Kidney epithelial cell (primary cell): ENCODE measurements around the gene TBCB. TPM values are rescaled to one million over a fixed set of nuclear protein-coding genes. Genes with fewer than 3 reads are reported as not detected.

Source experiments
- DNase-seq: peaks from one replicate; pipeline ENCODE4 v3.0.0-alpha.2; 2010; ENCODE audit warnings: low read depth
- H3K27me3 ChIP-seq: 2 replicates; pipeline ENCODE4 v1.6.0; 2011; ENCODE audit warnings: low read length; ENCODE audit not compliant: control insufficient read depth, insufficient read depth
- H3K36me3 ChIP-seq: 2 replicates; pipeline ENCODE4 v1.5.1; 2011; ENCODE audit warnings: low read length; ENCODE audit not compliant: control insufficient read depth, insufficient read depth
- H3K4me3 ChIP-seq: 2 replicates; pipeline ENCODE4 v1.5.1; 2011; ENCODE audit warnings: low read depth, mild to moderate bottlenecking, control low read depth, low read length
- CTCF ChIP-seq: IDR thresholded peaks from 2 replicates; pipeline ENCODE4 v1.5.1; 2011; ENCODE audit warnings: mild to moderate bottlenecking, moderate library complexity, low read length, control low read depth, inconsistent platforms; ENCODE audit not compliant: insufficient read depth, poor library complexity, severe bottlenecking
- total RNA-seq: library from RNA; depleted of rRNA; stranded (reverse); fragments of >200 nt; gene quantifications from 2 replicates; pipeline ENCODE4 v1.2.3, GENCODE V29; 2015

TBCB gene
- total RNA-seq, 1 donor from 2014 or later: 337 TPM

GRCh38 chr19:36086326-36086725 lies 28.9 kb upstream of the TBCB start:
- Histone ChIP-seq H3K27me3 (no peaks in the 10 kb centered on the region), H3K4me3 (no peak overlapping the region), H3K36me3 (no peaks in the 10 kb centered on the region)
- TF ChIP-seq CTCF: no peak
- DNase-seq: no peak

- no peak overlapping the region for H3K4me3 ChIP-seq
- no peaks in the 10 kb centered on the region for H3K36me3 ChIP-seq
- TF ChIP-seq CTCF: no peak
- H3K27me3 ChIP-seq: no peaks in the 10 kb centered on the region
- no peak for DNase-seq
These were observed 25.4 kb upstream of the TBCB start for GRCh38 chr19:36089847-36090246.

- DNase-seq: no peak
- Histone ChIP-seq H3K36me3 (no peaks in the 10 kb centered on the region), H3K4me3 (no peak overlapping the region), H3K27me3 (no peaks in the 10 kb centered on the region)
- TF ChIP-seq CTCF: no peak
These were observed 24.2 kb upstream of the TBCB start for GRCh38 chr19:36090910-36091695.

- Histone ChIP-seq H3K4me3 (no peak overlapping the region), H3K36me3 (no peaks in the 10 kb centered on the region), H3K27me3 (no peaks in the 10 kb centered on the region)
- TF ChIP-seq CTCF: no peak
- no peak for DNase-seq
These were observed 22.7 kb upstream of the TBCB start for GRCh38 chr19:36092566-36092965.

GRCh38 chr19:36093146-36093662 lies 22.1 kb upstream of the TBCB start:
- Histone ChIP-seq H3K4me3 (no peak overlapping the region), H3K36me3 (no peaks in the 10 kb centered on the region), H3K27me3 (no peaks in the 10 kb centered on the region)
- DNase-seq: no peak
- no peak for TF ChIP-seq CTCF

GRCh38 chr19:36093687-36094086 lies 21.6 kb upstream of the TBCB start:
- no peak for TF ChIP-seq CTCF
- Histone ChIP-seq H3K27me3 (no peaks in the 10 kb centered on the region), H3K4me3 (no peak overlapping the region), H3K36me3 (no peaks in the 10 kb centered on the region)
- DNase-seq: no peak
